Ovary (tissue), 3 donors: ENCODE data around the gene NEUROG3.

Experiments
- CTCF ChIP-seq, 3 donors: fragments of 450-650 bp in 2 of 3; fragments of 200-600 bp in 1 of 3; IDR thresholded peaks; one replicate each; pipeline versions ENCODE4 v1.5.1 to v1.8.0; 2016 to 2022; ENCODE audit warnings: antibody characterized with exemption in 3 of 3, mild to moderate bottlenecking in 1 of 3
- POLR2A ChIP-seq: fragments of 450-650 bp; IDR thresholded peaks from one replicate; pipeline ENCODE4 v1.6.1; 2017; ENCODE audit warnings: antibody characterized with exemption, mild to moderate bottlenecking, moderate library complexity
- donor health status: DM: no; HTN: no; CAD: no.

DNA sequence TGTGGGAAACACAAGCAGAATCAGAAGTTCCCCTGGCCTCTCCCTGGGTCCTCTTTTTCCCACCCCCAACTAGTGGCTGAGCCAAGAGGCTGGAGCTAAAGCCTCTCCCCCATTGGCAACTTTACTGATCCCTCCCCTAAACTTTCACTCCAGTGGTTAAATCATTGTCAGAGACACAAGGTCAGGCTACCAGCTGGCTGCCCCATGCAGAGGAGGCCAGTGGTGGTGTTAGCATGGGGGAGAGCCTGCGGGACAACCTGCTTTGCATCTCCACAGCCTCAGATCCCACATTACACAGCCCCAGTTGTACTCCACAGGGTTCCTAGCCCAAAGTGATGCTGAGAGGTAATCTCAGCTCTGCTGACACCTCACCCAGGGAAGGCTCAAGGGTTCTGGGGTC lies 21.0 kb downstream of the NEUROG3 start:
- TF ChIP-seq POLR2A: no peak
- TF ChIP-seq CTCF (IDR thresholded peaks at IDR 0.05): no peak
